ENCODE results near the gene CXCL6. TPM values are rescaled to one million over a fixed set of nuclear protein-coding genes. Genes with fewer than 3 reads are reported as not detected.
A peak's percentile ranks its signal among the peaks of the same experiment; 100 is the strongest.

The CXCL6 gene
- total RNA-seq (2014; rRNA removed) (23.4 and 25.7 TPM in 2 replicates), Bru-seq, nascent RNA (percentile 95 among the genes with signal in this experiment), BruChase-seq, experiment 1, labeled RNA remaining after a 6-hour chase (percentile 96 among the genes with signal in this experiment), BruChase-seq, experiment 2, labeled RNA remaining after a 2-hour chase (percentile 91 among the genes with signal in this experiment)
- long read RNA-seq, transcript CXCL6-201 (4 exons, 1,718 nt) = major isoform, 14 of 18 reads
- long read RNA-seq, partial matches to known transcripts = 3 of 18 reads
- long read RNA-seq, other reads (novel, unspliced or antisense) = 1 of 18 reads

DNA sequence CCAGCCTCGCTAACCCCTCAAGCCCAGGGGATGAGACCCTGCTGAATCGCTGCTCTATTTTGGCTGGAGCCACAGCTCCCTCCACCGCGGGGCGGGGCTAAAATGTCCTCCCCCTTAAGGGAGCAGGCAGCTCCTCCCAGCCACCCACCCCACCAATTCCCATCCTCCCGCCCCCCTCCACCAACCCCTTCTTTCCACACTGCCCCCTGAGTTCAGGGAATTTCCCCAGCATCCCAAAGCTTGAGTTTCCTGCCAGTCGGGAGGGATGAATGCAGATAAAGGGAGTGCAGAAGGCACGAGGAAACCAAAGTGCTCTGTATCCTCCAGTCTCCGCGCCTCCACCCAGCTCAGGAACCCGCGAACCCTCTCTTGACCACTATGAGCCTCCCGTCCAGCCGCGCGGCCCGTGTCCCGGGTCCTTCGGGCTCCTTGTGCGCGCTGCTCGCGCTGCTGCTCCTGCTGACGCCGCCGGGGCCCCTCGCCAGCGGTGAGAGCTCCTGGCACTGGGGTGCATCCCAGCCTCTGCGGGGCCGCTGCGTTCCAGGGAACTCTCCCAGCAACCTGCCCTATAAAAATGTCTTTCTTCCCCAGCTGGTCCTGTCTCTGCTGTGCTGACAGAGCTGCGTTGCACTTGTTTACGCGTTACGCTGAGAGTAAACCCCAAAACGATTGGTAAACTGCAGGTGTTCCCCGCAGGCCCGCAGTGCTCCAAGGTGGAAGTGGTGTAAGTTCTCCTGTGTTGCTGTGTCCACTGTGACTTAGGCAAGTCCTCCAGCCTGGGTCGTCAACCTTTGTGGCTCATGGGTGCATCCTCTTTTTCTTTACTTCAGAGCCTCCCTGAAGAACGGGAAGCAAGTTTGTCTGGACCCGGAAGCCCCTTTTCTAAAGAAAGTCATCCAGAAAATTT, at the start of gene CXCL6:
Gene CXCL6 (plus strand): TSS at position 306 of the 907 bp plus-strand sequence. CDS start 73 bp downstream, at position 379.
- peak; percentile 45 for DNase-seq
- Histone ChIP-seq H3K4me3 (ENCODE audit: low read length) (peak within 1 kb of the TSS; percentile 74), H3K27ac (ENCODE audit: low read length) (peak within 1 kb of the TSS; percentile 62), H3K27me3 (ENCODE audit: low read length) (no peaks in the 10 kb centered on the region), H3K9me3 (ENCODE audit: low read length) (no peaks in the 10 kb centered on the region), H3K36me3 (ENCODE audit: low read depth, low read length) (no peaks in the 10 kb centered on the region), H3K9ac (ENCODE audit: low read length) (peak within 1 kb of the TSS; percentile 78), H2AFZ (ENCODE audit: low read length) (peak within 1 kb of the TSS; percentile 88), H3K79me2 (ENCODE audit: low read length) (peaks cover 22% of the 10 kb centered on the region), H4K20me1 (ENCODE audit: low read length) (no peaks in the 10 kb centered on the region), H3K4me1 (ENCODE audit: insufficient read depth, low read length) (peaks cover 62% of the 10 kb centered on the region), H3F3A (ENCODE audit: low read length, unreplicated experiment) (peaks cover 11% of the 10 kb centered on the region), H3K4me2 (ENCODE audit: low read length) (peak within 1 kb of the TSS; percentile 90), H3K9me2 (replicated peaks; ENCODE audit: low read length) (no peaks in the 10 kb centered on the region)
- TSS peak; percentile 80 for BruUV-seq (replicated peaks)
- intact Hi-C loops (cut with micrococcal nuclease) = no loop called here
- ChIA-PET CTCF (interaction anchor here (0.6 kb wide), 1 partner anchor 175 kb away, joined by 7 read pairs; no protein-coding TSS in a partner anchor), POLR2A (ENCODE audit: unreplicated experiment) (interaction anchor here (0.6 to 1.1 kb wide), 7 partner anchors 23 to 1775 kb away, joined by 3 to 11 read pairs (median 4); no protein-coding TSS in a partner anchor)
- TF ChIP-seq EZH2 (IDR thresholded peaks at IDR 0.05; ENCODE audit: low read length, unreplicated experiment) (no peak), EZH2phosphoT487 (IDR thresholded peaks at IDR 0.05; ENCODE audit: borderline replicate concordance, low read length) (no peak)
- TF ChIP-seq, protein P1, sequence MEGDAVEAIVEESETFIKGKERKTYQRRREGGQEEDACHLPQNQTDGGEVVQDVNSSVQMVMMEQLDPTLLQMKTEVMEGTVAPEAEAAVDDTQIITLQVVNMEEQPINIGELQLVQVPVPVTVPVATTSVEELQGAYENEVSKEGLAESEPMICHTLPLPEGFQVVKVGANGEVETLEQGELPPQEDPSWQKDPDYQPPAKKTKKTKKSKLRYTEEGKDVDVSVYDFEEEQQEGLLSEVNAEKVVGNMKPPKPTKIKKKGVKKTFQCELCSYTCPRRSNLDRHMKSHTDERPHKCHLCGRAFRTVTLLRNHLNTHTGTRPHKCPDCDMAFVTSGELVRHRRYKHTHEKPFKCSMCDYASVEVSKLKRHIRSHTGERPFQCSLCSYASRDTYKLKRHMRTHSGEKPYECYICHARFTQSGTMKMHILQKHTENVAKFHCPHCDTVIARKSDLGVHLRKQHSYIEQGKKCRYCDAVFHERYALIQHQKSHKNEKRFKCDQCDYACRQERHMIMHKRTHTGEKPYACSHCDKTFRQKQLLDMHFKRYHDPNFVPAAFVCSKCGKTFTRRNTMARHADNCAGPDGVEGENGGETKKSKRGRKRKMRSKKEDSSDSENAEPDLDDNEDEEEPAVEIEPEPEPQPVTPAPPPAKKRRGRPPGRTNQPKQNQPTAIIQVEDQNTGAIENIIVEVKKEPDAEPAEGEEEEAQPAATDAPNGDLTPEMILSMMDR (conservative IDR thresholded peaks at IDR 0.05; ENCODE audit: low read depth, low read length) = no peak
- ATAC-seq = peak; percentile 56

DNA sequence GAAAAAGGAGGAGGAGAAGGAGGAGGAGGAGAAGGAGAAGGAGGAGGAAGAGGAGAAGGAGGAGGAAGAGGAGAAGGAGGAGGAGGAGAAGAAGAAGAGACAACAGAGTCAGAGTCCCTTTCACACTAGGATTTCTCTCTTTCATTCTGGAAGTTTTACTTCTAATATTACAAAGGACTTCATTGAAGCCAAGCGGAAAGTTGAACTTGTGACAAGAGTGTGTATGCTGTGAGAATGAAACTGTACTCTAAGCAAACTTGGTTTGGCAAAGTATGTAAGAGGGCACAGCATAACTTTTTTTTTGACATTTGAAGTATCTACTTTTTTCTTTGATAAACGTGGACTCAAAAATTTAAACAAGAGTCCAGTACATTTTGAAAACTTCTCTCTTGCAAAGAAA, 48.1 kb upstream of the CXCL6 start:
- Histone ChIP-seq H3F3A (ENCODE audit: low read length, unreplicated experiment) (no peaks in the 10 kb centered on the region), H3K9me3 (ENCODE audit: low read length) (no peaks in the 10 kb centered on the region), H3K79me2 (ENCODE audit: low read length) (no peaks in the 10 kb centered on the region), H3K4me2 (ENCODE audit: low read length) (no peak overlapping the region), H3K4me3 (ENCODE audit: low read length) (no peak overlapping the region), H3K36me3 (ENCODE audit: low read depth, low read length) (no peaks in the 10 kb centered on the region), H3K27me3 (ENCODE audit: low read length) (no peaks in the 10 kb centered on the region), H3K27ac (ENCODE audit: low read length) (no peak overlapping the region), H3K9me2 (replicated peaks; ENCODE audit: low read length) (no peaks in the 10 kb centered on the region), H2AFZ (ENCODE audit: low read length) (no peak overlapping the region), H3K4me1 (ENCODE audit: insufficient read depth, low read length) (peaks cover 6% of the 10 kb centered on the region; the same call in 1 of the 2 replicates), H4K20me1 (ENCODE audit: low read length) (no peaks in the 10 kb centered on the region), H3K9ac (ENCODE audit: low read length) (no peak overlapping the region)
- no peak for ATAC-seq
- no TSS peak for BruUV-seq (replicated peaks)
- no peak for TF ChIP-seq EZH2phosphoT487 (IDR thresholded peaks at IDR 0.05; ENCODE audit: borderline replicate concordance, low read length)
- TF ChIP-seq, protein P1 (conservative IDR thresholded peaks at IDR 0.05; ENCODE audit: low read depth, low read length) = no peak
- no peak for TF ChIP-seq EZH2 (IDR thresholded peaks at IDR 0.05; ENCODE audit: low read length, unreplicated experiment)
- POLR2A ChIA-PET (ENCODE audit: unreplicated experiment) = no interaction called here
- intact Hi-C loops (cut with micrococcal nuclease) = loop anchor here (5.0 kb wide), 1 partner anchor 46 kb away; the partner anchor contains the start of gene CXCL8
- no peak for DNase-seq
- CTCF ChIA-PET = no interaction called here

Measured in PC-3 (cell line).